Neural cell (in vitro differentiated cells): ENCODE measurements around the gene GRB2.

Experiments used
- CTCF ChIP-seq: fragments of 450-650 bp; IDR thresholded peaks from 2 replicates; pipeline ENCODE4 v1.5.1; 2014; ENCODE audit warnings: antibody characterized with exemption, mild to moderate bottlenecking, moderate library complexity; ENCODE audit not compliant: poor library complexity, severe bottlenecking
- EP300 ChIP-seq: fragments of 450-650 bp; conservative IDR thresholded peaks from 2 replicates; pipeline ENCODE4 v1.6.1; 2014; ENCODE audit warnings: antibody characterized with exemption, mild to moderate bottlenecking, moderate library complexity; ENCODE audit not compliant: poor library complexity, severe bottlenecking
- EZH2 ChIP-seq: fragments of 200-600, 300-800 bp; shearing (Covaris generic), sonication (generic); IDR thresholded peaks from 2 replicates; pipeline ENCODE4 v1.6.1; 2014; ENCODE audit warnings: antibody characterized with exemption, low read length, borderline replicate concordance, mild to moderate bottlenecking; ENCODE audit not compliant: insufficient read depth, poor library complexity, severe bottlenecking
- MXI1 ChIP-seq: fragments of 450-650 bp; conservative IDR thresholded peaks from 2 replicates; pipeline ENCODE4 v1.6.1; 2014; ENCODE audit warnings: antibody characterized with exemption, mild to moderate bottlenecking; ENCODE audit not compliant: poor library complexity, severe bottlenecking
- POLR2AphosphoS5 ChIP-seq: IDR thresholded peaks from 2 replicates; pipeline ENCODE4 v1.6.1; 2012
- RAD21 ChIP-seq: fragments of 450-650 bp; conservative IDR thresholded peaks from 2 replicates; pipeline ENCODE4 v1.6.1; 2014; ENCODE audit warnings: antibody characterized with exemption, mild to moderate bottlenecking, moderate library complexity
- SMC3 ChIP-seq: fragments of 450-650 bp; conservative IDR thresholded peaks from 2 replicates; pipeline ENCODE4 v1.6.1; 2014; ENCODE audit warnings: antibody characterized with exemption, mild to moderate bottlenecking, moderate library complexity; ENCODE audit not compliant: poor library complexity
- TAF1 ChIP-seq: IDR thresholded peaks from 2 replicates; pipeline ENCODE4 v1.6.1; 2012; ENCODE audit warnings: low read depth
- TF ChIP-seq, protein P1 (sequence below): IDR thresholded peaks from 2 replicates; pipeline ENCODE4 v1.6.1; 2012; ENCODE audit warnings: borderline replicate concordance

- TF ChIP-seq RAD21 (no peak), CTCF (no peak), EZH2 (no peak), EP300 (no peak), SMC3 (no peak), POLR2AphosphoS5 (no peak), MXI1 (no peak), TAF1 (no peak)
- TF ChIP-seq, protein P1, sequence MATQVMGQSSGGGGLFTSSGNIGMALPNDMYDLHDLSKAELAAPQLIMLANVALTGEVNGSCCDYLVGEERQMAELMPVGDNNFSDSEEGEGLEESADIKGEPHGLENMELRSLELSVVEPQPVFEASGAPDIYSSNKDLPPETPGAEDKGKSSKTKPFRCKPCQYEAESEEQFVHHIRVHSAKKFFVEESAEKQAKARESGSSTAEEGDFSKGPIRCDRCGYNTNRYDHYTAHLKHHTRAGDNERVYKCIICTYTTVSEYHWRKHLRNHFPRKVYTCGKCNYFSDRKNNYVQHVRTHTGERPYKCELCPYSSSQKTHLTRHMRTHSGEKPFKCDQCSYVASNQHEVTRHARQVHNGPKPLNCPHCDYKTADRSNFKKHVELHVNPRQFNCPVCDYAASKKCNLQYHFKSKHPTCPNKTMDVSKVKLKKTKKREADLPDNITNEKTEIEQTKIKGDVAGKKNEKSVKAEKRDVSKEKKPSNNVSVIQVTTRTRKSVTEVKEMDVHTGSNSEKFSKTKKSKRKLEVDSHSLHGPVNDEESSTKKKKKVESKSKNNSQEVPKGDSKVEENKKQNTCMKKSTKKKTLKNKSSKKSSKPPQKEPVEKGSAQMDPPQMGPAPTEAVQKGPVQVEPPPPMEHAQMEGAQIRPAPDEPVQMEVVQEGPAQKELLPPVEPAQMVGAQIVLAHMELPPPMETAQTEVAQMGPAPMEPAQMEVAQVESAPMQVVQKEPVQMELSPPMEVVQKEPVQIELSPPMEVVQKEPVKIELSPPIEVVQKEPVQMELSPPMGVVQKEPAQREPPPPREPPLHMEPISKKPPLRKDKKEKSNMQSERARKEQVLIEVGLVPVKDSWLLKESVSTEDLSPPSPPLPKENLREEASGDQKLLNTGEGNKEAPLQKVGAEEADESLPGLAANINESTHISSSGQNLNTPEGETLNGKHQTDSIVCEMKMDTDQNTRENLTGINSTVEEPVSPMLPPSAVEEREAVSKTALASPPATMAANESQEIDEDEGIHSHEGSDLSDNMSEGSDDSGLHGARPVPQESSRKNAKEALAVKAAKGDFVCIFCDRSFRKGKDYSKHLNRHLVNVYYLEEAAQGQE: no peak
Observed at GRCh38 chr17:75400326-75400939, 5.0 kb downstream of the GRB2 start.
